GM23338 (cell line): ENCODE results near the gene TSPAN13. TPM values are rescaled to one million over a fixed set of nuclear protein-coding genes. Genes with fewer than 3 reads are reported as not detected.

Experiments
- ATAC-seq: fragments of 200-7000 bp; cut with Tn5 transposase; 3 replicates; pipeline ENCODE4 v1.9.1; 2020
- DNase-seq: peaks from one replicate; pipeline ENCODE4 v3.0.0-alpha.2; 2015; ENCODE audit warnings: low spot score
- H2AFZ ChIP-seq: fragments of 200-600 bp; sonication (generic); 2 replicates; pipeline ENCODE4 v1.8.0; 2016; ENCODE audit warnings: antibody characterized with exemption, mild to moderate bottlenecking, moderate library complexity
- H3F3A ChIP-seq: fragments of 200-600 bp; sonication (generic); replicated peaks from 2 replicates; pipeline ENCODE4 v1.8.0; 2017; ENCODE audit warnings: antibody characterized with exemption, mixed run types, low read depth
- H3K27ac ChIP-seq: fragments of 200-600 bp; sonication (generic); 2 replicates; pipeline ENCODE4 v1.6.1; 2016; ENCODE audit warnings: low read depth
- H3K27me3 ChIP-seq: fragments of 200-600 bp; sonication (generic); 2 replicates; pipeline ENCODE4 v1.8.0; 2016; ENCODE audit warnings: mild to moderate bottlenecking, mixed run types, moderate library complexity; ENCODE audit not compliant: insufficient read depth
- H3K36me3 ChIP-seq: fragments of 200-600 bp; sonication (generic); 2 replicates; pipeline ENCODE4 v1.8.0; 2016; ENCODE audit warnings: mild to moderate bottlenecking; ENCODE audit not compliant: insufficient read depth
- H3K4me1 ChIP-seq: fragments of 200-600 bp; sonication (generic); 2 replicates; pipeline ENCODE4 v1.8.0; 2016; ENCODE audit warnings: mild to moderate bottlenecking, moderate library complexity; ENCODE audit not compliant: insufficient read depth
- H3K4me2 ChIP-seq: fragments of 200-600 bp; sonication (generic); 2 replicates; pipeline ENCODE4 v1.7.1; 2017; ENCODE audit warnings: mixed run types
- H3K4me3 ChIP-seq: fragments of 200-600 bp; sonication (generic); 2 replicates; pipeline ENCODE4 v1.6.1; 2016; ENCODE audit warnings: mixed run types
- H3K79me2 ChIP-seq: fragments of 200-600 bp; sonication (generic); replicated peaks from 2 replicates; pipeline ENCODE4 v1.8.0; 2017; ENCODE audit warnings: mild to moderate bottlenecking; ENCODE audit not compliant: insufficient read depth
- H3K9me2 ChIP-seq: fragments of 200-600 bp; sonication (generic); 2 replicates; pipeline ENCODE4 v1.8.0; 2017; ENCODE audit not compliant: insufficient read depth
- H4K20me1 ChIP-seq: fragments of 200-600 bp; sonication (generic); replicated peaks from 2 replicates; pipeline ENCODE4 v1.8.0; 2017; ENCODE audit warnings: mild to moderate bottlenecking; ENCODE audit not compliant: insufficient read depth
- H3K27ac Mint-ChIP-seq: 2 replicates; pipeline ENCODE4 v1.8.0; 2020; ENCODE audit warnings: inconsistent platforms, mild to moderate bottlenecking, moderate library complexity, mixed read lengths
- H3K27me3 Mint-ChIP-seq: 3 replicates; pipeline ENCODE4 v1.8.0; 2022; ENCODE audit warnings: low read depth, mild to moderate bottlenecking, moderate library complexity, mixed read lengths, inconsistent platforms; ENCODE audit not compliant: insufficient read depth, poor library complexity
- H3K36me3 Mint-ChIP-seq: 3 replicates; pipeline ENCODE4 v1.8.0; 2021; ENCODE audit warnings: low read depth, mild to moderate bottlenecking, inconsistent platforms, moderate library complexity, mixed read lengths
- H3K4me1 Mint-ChIP-seq: 3 replicates; pipeline ENCODE4 v1.8.0; 2020; ENCODE audit warnings: mild to moderate bottlenecking, inconsistent platforms, mixed read lengths
- H3K4me3 Mint-ChIP-seq: 3 replicates; pipeline ENCODE4 v1.8.0; 2021; ENCODE audit warnings: moderate library complexity, mild to moderate bottlenecking, inconsistent platforms, mixed read lengths
- H3K9me3 Mint-ChIP-seq: 3 replicates; pipeline ENCODE4 v1.8.0; 2020; ENCODE audit warnings: moderate library complexity, mild to moderate bottlenecking, inconsistent platforms, mixed read lengths
- CREB1 ChIP-seq: fragments of 250-450 bp; sonication (Bioruptor Pico); IDR thresholded peaks from 2 replicates; pipeline ENCODE4 v1.5.0; 2020; ENCODE audit warnings: low read depth, mild to moderate bottlenecking, moderate library complexity
- EZH2phosphoT487 ChIP-seq: fragments of 200-600 bp; sonication (generic); IDR thresholded peaks from one replicate; pipeline ENCODE4 v1.8.1; 2018; ENCODE audit warnings: antibody characterized with exemption; ENCODE audit not compliant: unreplicated experiment
- NANOG ChIP-seq: IDR thresholded peaks from 2 replicates; pipeline ENCODE4 v1.6.1; 2016; ENCODE audit warnings: antibody characterized with exemption, borderline replicate concordance
- POLR2AphosphoS5 ChIP-seq: IDR thresholded peaks from 2 replicates; pipeline ENCODE4 v1.6.1; 2016; ENCODE audit warnings: antibody characterized with exemption, low read depth
- polyA plus RNA-seq: library from polyadenylated mRNA; unstranded; fragments of >200 nt; fragmentation: Nextera tagmentation; extraction: Ambion mirVana; gene quantifications from 2 replicates; pipeline ENCODE4 v1.2.1, GENCODE V29; 2016
- total RNA-seq: library from RNA; depleted of rRNA; stranded (reverse); fragments of >200 nt; shearing (Covaris generic); gene quantifications from 2 replicates; pipeline ENCODE4 v1.2.3, GENCODE V29; 2014
- TF ChIP-seq, protein P1 (sequence below), 2 experiments: fragments of 200-600 bp in 1 of 2; sonication (generic) in 1 of 2; conservative IDR thresholded peaks; 2 replicates each; pipeline versions ENCODE4 v1.5.1 to v1.6.1; 2016 to 2017; ENCODE audit warnings: antibody characterized with exemption in 2 of 2, low read depth in 2 of 2, mild to moderate bottlenecking in 2 of 2, moderate library complexity in 1 of 2
- TF ChIP-seq, protein P2 (sequence below): fragments of 250-450 bp; sonication (Bioruptor Pico); IDR thresholded peaks from 2 replicates; pipeline ENCODE4 v1.5.0; 2020; ENCODE audit warnings: mild to moderate bottlenecking, moderate library complexity

TSPAN13 gene
- total and polyA plus RNA-seq, 2 experiments from 2014 or later = 27.6 to 40.9 TPM

DNA sequence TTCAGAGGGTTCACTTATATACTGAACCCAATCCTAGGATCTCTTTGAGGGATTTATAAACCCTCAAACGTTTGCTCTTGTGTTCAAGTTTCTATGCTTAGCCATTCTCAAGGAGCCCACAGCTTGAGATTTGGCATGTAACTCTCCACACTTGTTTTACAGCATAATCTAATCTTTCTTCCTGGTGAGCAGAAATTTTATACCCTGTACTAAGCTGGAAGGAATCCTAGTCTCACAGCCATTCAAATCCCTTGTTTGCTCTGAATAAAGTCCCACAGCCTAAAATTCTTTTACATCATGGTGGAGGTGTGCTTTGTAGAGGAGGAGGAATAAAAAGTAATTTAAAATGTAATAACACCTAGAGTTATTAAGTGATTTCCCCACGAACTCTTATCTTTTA lies 56.6 kb downstream of the TSPAN13 start:
- no peak overlapping the region for H3K27ac Mint-ChIP-seq
- Histone ChIP-seq H3K27me3 (no peaks in the 10 kb centered on the region), H3K9me2 (no peaks in the 10 kb centered on the region), H4K20me1 (no peaks in the 10 kb centered on the region), H3K4me2 (no peak overlapping the region), H2AFZ (no peak overlapping the region), H3K27ac (no peak overlapping the region), H3K4me1 (no peaks in the 10 kb centered on the region), H3K4me3 (no peak overlapping the region), H3K79me2 (no peaks in the 10 kb centered on the region), H3K36me3 (no peaks in the 10 kb centered on the region), H3F3A (no peaks in the 10 kb centered on the region)
- DNase-seq (no peak), ATAC-seq (no peak)
- peaks cover 5% of the 10 kb centered on the region; the same call in 2 of the 3 replicates for H3K4me1 Mint-ChIP-seq
- no peaks in the 10 kb centered on the region for H3K9me3 Mint-ChIP-seq
- TF ChIP-seq, protein P1, sequence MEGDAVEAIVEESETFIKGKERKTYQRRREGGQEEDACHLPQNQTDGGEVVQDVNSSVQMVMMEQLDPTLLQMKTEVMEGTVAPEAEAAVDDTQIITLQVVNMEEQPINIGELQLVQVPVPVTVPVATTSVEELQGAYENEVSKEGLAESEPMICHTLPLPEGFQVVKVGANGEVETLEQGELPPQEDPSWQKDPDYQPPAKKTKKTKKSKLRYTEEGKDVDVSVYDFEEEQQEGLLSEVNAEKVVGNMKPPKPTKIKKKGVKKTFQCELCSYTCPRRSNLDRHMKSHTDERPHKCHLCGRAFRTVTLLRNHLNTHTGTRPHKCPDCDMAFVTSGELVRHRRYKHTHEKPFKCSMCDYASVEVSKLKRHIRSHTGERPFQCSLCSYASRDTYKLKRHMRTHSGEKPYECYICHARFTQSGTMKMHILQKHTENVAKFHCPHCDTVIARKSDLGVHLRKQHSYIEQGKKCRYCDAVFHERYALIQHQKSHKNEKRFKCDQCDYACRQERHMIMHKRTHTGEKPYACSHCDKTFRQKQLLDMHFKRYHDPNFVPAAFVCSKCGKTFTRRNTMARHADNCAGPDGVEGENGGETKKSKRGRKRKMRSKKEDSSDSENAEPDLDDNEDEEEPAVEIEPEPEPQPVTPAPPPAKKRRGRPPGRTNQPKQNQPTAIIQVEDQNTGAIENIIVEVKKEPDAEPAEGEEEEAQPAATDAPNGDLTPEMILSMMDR (conservative IDR thresholded peaks at IDR 0.05; ENCODE audit: low read depth in 2 of 2) = no peak
- TF ChIP-seq, protein P2, sequence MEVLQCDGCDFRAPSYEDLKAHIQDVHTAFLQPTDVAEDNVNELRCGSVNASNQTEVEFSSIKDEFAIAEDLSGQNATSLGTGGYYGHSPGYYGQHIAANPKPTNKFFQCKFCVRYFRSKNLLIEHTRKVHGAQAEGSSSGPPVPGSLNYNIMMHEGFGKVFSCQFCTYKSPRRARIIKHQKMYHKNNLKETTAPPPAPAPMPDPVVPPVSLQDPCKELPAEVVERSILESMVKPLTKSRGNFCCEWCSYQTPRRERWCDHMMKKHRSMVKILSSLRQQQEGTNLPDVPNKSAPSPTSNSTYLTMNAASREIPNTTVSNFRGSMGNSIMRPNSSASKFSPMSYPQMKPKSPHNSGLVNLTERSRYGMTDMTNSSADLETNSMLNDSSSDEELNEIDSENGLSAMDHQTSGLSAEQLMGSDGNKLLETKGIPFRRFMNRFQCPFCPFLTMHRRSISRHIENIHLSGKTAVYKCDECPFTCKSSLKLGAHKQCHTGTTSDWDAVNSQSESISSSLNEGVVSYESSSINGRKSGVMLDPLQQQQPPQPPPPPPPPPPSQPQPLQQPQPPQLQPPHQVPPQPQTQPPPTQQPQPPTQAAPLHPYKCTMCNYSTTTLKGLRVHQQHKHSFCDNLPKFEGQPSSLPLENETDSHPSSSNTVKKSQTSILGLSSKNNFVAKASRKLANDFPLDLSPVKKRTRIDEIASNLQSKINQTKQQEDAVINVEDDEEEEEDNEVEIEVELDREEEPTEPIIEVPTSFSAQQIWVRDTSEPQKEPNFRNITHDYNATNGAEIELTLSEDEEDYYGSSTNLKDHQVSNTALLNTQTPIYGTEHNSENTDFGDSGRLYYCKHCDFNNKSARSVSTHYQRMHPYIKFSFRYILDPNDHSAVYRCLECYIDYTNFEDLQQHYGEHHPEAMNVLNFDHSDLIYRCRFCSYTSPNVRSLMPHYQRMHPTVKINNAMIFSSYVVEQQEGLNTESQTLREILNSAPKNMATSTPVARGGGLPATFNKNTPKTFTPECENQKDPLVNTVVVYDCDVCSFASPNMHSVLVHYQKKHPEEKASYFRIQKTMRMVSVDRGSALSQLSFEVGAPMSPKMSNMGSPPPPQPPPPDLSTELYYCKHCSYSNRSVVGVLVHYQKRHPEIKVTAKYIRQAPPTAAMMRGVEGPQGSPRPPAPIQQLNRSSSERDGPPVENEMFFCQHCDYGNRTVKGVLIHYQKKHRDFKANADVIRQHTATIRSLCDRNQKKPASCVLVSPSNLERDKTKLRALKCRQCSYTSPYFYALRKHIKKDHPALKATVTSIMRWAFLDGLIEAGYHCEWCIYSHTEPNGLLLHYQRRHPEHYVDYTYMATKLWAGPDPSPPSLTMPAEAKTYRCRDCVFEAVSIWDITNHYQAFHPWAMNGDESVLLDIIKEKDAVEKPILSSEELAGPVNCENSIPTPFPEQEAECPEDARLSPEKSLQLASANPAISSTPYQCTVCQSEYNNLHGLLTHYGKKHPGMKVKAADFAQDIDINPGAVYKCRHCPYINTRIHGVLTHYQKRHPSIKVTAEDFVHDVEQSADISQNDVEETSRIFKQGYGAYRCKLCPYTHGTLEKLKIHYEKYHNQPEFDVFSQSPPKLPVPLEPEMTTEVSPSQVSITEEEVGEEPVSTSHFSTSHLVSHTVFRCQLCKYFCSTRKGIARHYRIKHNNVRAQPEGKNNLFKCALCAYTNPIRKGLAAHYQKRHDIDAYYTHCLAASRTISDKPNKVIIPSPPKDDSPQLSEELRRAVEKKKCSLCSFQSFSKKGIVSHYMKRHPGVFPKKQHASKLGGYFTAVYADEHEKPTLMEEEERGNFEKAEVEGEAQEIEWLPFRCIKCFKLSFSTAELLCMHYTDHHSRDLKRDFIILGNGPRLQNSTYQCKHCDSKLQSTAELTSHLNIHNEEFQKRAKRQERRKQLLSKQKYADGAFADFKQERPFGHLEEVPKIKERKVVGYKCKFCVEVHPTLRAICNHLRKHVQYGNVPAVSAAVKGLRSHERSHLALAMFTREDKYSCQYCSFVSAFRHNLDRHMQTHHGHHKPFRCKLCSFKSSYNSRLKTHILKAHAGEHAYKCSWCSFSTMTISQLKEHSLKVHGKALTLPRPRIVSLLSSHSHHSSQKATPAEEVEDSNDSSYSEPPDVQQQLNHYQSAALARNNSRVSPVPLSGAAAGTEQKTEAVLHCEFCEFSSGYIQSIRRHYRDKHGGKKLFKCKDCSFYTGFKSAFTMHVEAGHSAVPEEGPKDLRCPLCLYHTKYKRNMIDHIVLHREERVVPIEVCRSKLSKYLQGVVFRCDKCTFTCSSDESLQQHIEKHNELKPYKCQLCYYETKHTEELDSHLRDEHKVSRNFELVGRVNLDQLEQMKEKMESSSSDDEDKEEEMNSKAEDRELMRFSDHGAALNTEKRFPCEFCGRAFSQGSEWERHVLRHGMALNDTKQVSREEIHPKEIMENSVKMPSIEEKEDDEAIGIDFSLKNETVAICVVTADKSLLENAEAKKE (CRISPR knock-in tag) = no peak
- TF ChIP-seq POLR2AphosphoS5 = no peak
- no peak overlapping the region for H3K4me3 Mint-ChIP-seq
- peaks cover 3% of the 10 kb centered on the region for H3K27me3 Mint-ChIP-seq
- no peaks in the 10 kb centered on the region for H3K36me3 Mint-ChIP-seq

DNA sequence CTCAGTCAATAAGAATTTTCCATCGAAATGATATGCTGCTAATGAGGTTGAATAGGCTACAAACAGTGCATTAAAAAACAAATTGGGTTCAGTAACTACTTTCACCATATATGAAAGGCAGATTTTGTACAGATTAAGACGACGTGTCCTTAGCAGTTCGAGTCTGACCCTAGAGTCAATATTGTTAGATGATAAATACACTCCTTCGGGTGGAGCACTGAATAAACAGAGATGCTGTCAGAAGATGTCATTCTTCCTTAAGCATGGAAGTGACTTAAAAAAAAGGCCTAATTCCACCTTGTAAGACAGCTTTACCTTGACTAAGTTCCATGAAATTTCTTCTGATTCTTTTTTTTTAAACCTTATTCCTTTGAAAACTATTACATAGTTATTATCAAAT lies 57.0 kb downstream of the TSPAN13 start:
- H3K27ac Mint-ChIP-seq = no peak overlapping the region
- H3K4me3 Mint-ChIP-seq = no peak overlapping the region
- Histone ChIP-seq H4K20me1 (no peaks in the 10 kb centered on the region), H3K79me2 (no peaks in the 10 kb centered on the region), H3K36me3 (no peaks in the 10 kb centered on the region), H3K27ac (no peak overlapping the region), H2AFZ (no peak overlapping the region), H3K4me2 (no peak overlapping the region), H3K9me2 (no peaks in the 10 kb centered on the region), H3K4me3 (no peak overlapping the region), H3K4me1 (no peaks in the 10 kb centered on the region), H3F3A (no peaks in the 10 kb centered on the region), H3K27me3 (no peaks in the 10 kb centered on the region)
- H3K9me3 Mint-ChIP-seq = no peaks in the 10 kb centered on the region
- DNase-seq (no peak), ATAC-seq (no peak)
- H3K4me1 Mint-ChIP-seq = peaks cover 5% of the 10 kb centered on the region; the same call in 2 of the 3 replicates
- H3K27me3 Mint-ChIP-seq = peaks cover 3% of the 10 kb centered on the region
- TF ChIP-seq NANOG = no peak
- no peak for TF ChIP-seq EZH2phosphoT487
- TF ChIP-seq POLR2AphosphoS5 = no peak
- TF ChIP-seq CREB1 (CRISPR knock-in tag) = no peak
- no peaks in the 10 kb centered on the region for H3K36me3 Mint-ChIP-seq
